NCI-H1436 treated with DMSO at 0.1 percent for 48 hours (cell line): Measurements from ENCODE around the gene SYP.

Experiments
- DNase-seq: peaks from one replicate; lab custom pipeline; 2025; lab: John Stamatoyannopoulos, UW

Gene SYP

DNA sequence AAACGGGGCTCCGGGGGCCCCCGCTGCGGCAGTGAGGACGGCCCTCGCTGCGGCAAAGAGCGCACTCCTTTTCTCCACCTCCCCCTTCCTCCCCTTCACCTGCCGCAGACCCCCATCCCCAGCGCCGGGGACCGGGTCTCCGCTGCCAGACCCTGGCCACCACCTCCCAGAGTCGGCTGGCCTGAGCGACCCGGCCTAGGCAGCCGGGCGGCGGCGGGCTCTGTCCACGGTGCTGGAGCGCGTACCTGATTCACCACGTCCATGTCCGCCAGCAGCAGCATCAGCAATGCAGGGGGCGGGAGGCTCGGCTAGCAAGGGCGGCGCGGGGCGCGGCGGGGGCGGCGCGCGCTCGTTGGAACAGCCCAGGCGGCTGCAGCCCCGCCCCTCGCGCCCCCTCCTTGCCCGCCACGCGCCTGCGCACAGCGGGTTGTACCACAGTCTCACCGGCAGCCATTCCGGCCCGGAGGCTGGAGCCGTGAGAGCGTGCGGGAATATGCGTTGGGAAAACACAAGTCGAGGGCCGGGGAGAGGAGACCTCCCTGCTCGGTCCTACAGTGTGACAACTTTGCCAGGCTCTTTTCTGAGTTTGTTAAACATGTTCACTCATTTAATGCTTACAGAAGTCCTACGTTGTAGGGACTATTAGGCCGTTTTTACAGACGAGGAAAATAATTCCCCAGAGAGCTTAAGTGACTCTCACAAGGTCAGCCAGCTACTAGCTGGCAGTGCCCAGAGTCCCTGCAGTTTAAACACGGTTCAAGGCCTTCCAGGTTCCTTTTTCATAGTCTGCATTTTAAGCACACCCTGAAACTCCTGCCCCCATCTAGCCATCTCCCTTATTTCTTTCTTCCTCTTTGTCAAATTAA, at the start of gene SYP:
Gene SYP (minus strand): TSS at position 288 of the 866 bp plus-strand sequence. CDS start 7 bp downstream, at position 281.
- DNase-seq: peak; percentile 15

DNA sequence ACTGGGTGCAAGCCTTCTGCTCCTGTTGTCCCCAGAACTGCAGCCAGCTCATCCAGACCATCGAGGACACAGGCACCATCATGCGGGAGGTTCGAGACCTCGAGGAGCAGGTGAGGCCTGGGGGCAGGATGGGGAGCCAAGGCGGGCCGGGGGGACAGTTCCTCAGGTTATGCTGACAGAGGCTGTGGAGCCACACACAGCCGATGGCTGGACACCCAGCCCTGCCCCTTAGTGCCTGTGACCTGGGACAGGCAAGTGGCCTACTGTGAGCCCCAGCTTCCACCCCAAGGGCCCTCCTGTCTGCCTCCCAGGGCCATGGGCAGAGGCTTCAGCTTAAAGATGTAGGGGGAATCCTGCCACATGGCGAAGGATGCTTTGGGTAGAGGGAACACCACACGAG, 49.6 kb upstream of the SYP start:
- no peak for DNase-seq

DNA sequence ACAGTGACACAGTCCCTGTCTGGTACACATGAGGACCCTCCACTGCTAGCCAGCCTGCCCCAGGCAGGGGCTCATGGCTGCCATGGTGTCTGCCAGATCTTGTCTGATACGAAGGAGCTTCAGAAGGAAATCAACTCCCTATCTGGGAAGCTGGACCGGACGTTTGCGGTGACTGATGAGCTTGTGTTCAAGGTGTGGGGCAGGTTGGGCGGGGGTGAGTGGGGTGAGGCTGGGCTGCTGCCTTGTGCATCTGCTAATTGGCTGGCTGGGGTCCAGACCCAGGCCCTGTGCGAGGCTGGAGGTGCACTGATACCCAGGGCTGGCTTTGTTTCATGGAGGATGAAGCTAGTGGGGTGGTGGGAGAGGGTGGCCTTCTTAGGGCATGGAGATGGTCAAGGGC, 49.1 kb upstream of the SYP start:
- no peak for DNase-seq

DNA sequence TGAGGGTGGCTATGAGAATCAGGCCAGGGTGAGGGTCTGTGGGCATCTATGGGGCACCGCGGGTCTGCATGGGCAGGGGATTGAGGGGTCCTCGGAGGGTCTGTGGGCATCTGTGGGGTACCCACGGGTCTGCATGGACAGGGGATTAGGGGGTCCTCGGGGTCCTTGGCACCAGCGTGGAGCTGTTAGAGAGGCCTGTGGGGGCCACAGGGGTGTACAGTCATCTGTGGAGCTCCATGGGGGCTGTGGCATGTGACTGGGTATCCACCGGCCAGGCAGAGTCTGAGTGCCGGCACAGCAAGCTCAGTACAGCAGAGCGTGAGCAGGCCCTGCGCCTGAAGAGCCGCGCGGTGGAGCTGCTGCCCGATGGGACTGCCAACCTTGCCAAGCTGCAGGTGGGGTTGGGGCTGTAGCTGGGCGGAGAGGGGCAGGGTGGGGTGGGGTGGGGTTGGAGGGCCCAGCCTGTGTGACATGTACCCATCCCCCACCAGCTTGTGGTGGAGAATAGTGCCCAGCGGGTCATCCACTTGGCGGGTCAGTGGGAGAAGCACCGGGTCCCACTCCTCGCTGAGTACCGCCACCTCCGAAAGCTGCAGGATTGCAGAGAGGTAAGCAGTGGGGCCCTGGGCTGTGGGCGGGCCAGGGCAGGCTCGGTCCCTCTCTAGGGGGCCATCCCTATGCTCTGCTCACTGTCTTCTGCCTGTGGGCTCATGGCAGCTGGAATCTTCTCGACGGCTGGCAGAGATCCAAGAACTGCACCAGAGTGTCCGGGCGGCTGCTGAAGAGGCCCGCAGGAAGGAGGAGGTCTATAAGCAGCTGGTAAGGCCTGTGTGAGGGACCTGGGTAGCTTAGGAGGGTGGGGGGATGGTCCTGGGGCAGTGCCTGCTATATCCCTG, 48.2 kb upstream of the SYP start:
- DNase-seq: no peak

DNA sequence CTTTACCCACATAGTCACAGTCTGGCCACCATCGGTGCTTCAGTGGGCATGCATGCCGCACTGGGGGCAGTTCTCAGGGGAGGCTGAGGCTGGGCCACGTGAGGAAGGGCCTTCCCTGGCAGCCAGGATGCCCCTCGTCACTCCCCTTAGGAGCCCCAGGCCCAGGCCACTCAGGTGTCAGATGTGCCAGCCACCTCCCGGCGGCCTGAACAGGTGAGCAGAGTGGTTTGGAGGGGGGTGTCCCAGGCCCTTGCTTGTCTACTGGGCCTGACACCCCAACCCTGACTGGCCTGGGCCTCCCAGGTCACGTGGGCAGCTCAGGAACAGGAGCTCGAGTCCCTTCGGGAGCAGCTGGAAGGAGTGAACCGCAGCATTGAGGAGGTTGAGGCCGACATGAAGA, 47.4 kb upstream of the SYP start:
- no peak for DNase-seq

DNA sequence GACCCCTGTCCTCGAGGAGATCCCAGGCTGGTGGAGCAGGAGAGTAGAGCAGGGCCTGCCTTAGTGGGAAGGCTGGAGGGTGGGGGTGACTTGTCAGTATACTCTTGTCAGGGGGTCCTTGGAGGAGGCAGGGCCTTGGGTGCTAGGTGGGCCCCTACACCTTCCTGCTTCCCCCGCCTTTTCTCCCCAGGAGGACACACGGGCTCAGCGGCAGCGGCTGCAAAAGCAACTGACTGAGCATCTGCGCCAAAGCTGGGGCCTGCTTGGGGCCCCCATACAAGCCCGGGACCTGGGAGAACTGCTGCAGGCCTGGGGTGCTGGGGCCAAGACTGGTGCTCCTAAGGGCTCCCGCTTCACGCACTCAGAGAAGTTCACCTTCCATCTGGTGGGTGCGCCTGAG, 46.5 kb upstream of the SYP start:
- no peak for DNase-seq

DNA sequence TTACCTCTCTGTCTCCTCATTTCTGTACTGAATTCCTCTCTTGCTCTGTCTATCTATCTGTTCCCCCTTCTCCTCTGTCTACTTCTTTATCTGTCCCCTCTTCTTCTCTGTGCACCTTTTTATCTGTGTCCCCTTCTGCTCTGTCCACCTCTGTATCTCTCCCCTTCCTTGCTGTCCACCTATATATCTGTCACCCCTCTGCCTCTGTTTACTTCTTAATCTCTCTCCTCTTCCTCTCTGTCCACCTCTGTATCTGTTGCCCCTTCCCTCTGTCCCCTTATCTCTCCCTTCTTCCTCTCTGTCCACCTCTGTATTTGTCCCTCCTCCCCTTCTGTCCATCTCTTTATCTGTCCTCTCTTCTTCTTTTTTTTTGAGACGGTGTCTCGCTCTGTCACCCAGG, 44.2 kb upstream of the SYP start:
- DNase-seq: no peak

DNA sequence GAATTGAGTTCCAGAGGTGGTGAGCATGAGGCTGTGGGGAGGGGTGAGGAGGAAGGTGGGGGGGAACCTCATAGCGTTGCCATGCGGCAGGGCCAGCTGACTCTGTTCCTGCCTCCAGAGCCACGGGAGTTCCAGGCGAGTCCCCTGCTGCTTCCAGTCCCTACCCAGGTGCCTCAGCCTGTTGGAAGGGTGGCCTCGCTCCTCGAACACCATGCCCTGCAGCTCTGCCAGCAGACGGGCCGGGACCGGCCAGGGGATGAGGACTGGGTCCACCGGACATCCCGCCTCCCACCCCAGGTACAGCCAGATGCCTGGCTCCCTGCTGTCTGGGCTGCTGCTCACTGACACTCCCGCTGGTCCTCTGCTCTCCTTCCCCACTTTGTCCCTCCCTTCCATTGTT, 43.2 kb upstream of the SYP start:
- DNase-seq: no peak

DNA sequence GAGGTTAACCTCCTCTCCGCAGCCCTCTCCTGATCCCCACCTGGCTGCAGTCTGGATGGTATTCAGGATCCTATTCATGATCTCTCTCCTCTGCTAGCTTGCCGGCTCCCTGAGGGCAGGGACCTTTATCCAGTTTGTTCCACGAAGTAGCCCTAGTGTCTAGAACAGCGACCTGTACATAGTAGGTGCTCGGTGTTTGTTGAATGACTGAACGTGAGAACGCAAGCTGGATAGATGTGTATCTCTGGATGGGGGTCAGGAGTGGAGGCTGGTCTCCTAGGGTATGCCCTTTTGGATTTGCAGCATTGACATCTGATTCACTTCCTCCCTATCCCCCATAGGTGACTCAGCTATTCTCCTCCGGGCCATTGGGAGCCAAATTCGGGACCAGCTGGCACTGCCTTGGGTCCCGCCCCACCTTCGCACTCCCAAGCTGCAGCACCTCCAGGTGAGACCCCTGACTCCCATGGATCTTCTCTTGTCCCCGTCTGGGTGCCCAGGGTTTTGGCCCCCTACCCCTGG, 42.6 kb upstream of the SYP start:
- DNase-seq: no peak

DNA sequence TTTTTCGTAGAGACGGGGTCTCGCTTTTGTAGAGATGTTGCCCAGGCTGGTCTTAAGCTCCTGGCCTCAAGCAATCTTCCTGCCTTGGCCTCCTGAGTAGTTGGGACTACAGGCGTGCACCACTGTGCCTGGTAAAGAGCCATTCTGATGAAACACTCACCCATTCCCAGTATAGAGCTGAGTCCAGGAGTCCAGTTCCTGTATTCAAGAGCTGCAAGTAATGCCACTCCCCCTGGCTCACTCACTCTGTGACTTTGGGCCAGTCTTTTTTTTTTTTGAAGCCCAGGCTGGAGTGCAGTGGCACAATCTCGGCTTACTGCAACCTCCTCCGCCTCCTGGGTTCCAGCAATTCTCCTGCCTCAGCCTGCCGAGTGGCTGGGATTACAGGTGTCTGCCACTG, 38.7 kb upstream of the SYP start:
- DNase-seq: no peak

DNA sequence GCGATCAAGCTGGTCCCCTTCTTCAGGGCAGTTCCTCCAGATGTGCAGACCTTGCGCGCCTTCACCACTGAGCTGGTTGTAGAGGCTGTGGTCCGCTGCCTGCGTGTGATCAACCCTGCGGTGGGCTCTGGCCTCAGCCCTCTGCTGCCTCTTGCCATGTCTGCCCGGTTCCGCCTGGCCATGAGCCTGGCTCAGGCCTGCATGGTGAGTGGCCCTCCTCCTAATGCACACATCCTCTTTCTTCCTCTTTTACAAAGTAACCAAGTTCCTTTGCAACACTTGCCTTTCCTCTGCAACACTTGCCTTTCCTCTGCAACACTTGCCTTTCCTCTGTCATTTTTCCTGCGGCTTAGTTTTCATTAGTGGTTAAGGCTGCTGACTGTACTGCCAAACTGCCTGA, 37.1 kb upstream of the SYP start:
- DNase-seq: no peak

DNA sequence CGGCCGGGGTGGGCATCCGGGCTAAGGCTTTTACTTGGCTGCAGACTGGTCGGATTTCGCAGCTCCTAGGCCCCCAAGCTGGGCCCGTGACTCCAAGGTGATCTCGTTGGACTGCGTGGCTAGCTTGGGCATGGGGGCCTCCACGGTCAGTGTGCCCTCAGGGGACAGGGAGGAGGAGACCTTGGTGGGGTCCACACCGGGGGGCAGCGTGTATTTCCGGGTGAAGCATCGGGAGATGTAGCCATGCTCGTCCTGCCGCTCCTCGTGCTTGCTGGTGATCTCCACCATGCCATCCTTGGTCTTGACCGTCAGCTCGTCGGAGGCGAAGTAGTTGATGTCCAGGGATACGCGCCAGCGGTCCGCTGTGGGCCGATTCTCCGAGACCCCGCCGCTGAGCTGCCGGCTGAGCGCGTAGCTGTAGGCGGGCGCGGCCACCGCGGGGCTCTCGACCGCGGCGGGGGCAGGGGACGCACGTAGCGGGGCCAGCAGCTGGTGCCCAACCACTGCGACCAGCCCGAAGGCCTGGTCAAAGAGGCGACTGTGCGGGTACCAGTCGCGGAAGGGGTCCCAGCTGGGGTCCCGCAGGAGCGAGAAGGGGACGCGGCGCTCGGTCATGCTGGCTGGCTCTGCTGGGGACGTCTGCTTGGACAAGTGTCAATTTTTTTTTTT, 34.0 kb upstream of the SYP start:
- no peak for DNase-seq

DNA sequence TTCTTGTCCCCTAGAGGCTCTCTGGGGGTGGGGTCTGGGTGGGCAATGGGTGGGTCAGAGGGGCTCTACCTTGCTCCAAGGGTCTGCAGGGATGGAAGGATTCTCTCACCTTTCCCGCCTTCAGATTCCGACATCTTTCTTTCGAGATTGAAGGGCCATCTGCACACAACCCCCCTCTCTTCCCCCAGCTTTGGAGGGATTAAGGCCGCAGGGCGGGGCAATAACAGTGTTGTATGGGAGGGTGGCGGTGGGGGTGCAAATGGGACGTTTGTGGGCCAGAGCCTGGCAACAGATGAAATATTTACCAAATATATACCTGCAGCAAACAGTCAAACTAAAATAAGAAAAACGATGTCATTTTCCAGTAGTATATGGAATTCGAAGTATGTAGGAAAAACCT, 33.2 kb upstream of the SYP start, which contains the start of gene CACNA1F:
Gene CACNA1F (minus strand): TSS at position 165 of the 400 bp plus-strand sequence. CDS start 31 bp downstream, at position 134.
- no peak for DNase-seq

DNA sequence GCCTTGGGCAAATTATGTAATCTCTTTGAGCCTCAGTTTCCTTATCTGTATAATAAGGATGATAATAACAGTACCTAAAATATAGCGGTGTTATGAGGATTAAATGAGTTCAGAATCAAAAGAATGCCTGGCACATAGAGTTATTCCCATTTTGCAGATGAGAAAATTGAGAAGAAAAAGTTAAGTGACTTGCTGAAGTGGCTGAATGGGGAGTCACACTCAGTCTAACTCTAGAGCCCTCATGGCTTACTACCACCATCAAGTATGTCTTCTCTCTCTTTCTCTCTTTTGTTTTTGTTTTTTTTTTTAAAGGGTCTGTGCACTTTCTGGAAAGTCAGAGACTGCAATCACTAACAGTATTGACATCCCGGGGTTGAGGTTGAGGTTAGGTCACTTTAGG, 32.5 kb upstream of the SYP start:
- DNase-seq: no peak

DNA sequence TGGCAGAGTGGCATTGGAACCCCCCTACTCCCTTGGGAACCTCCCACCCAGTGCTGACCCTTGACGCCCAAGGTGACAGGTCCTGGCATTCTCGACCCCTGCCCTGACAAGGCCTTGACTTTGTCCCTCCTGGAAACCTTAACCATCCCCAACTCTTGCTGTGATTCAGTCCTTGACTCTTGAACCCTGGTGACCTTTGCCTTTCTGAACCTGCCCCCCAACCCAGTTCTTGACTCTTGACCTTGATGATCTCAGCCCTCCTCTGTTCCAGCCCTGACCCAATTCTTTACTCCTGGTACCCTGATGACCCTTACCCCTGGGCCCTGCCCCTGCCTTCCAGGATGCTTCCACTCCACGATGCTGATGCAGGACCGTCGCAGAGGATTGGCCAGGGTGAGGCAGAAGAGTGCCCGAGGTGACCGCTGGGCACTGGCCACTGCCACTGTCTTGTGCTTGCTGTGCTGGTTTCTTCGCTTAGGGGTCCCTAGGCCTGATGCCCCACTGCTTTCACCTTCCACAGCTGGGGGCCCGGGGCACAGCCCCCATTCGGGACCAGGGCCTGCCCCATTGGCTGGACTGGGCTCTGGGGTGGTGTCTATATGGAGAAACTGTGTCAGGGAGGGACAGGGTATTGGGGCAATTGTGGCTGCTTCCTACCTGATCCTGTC, 31.5 kb upstream of the SYP start:
- no peak for DNase-seq

DNA sequence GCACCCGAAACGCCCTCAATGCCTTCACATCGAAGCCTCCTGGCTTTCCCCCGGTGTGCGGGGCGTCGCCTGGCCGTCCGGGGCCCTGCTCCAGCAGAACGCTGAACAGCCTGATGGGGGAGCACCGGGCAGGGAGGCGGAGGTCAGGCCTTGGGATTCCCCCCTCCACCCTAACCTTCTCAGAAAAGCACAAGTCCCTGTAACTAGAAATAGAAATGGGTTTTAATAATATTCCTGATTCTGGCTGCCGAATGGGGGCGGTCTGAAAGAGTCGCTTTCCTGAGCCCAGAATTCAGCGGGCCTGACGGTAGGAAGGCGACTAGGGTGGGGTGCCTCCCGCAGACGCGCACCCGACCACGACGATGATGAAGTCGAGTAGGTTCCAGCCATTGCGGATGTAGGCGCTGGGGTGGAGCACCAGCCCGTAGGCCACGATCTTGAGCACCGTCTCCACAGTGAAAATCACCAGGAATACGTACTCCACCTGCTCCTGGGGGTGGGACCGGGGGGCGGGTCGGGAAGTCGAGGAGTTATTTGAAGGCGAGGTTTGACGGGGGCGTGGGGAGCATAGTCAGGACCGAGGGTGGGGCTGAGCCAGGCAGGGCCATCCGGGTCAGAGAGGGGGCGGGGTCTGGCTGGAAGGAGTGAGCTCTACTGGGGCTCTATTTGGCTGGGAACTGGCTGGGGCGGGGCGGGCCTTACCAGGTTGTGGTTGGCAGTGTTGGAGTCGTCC, 30.7 kb upstream of the SYP start:
- no peak for DNase-seq

DNA sequence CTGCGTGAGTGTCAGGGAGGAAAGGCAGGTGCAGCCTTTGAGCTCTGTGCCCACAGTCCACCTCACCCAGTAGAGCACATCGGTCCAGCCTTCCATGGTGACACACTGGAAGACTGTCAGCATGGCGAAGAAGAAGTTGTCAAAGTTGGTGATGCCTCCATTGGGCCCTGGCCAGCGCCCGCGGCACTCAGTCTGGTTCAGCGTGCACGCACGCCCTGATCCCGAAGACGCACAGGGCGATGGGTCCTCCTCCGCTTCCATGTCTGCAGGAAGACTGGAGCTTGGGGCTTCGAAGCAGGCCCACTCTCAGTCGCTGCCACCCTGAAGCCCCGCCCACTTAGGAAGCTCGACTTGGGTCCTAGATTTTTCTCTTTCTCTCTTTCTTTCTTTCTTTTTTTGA, 28.2 kb upstream of the SYP start:
- DNase-seq: no peak

DNA sequence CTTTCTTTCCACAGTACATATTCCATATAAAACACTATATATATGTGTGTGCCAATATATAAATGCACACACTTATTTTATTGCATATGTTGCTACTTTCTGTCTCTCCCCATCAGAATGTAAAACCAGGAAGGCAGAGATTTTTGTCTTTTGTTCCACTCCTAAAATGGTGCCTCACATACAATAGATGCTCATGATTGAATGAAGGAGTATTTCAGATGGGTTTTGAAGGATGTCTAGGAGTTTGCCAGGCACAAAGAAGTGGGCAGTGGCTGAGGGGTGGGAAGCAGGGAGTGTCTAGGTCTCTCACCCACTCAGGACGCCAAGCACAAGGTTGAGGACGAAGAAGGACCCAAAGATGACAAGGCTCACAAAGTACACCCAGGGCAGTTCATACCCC, 27.7 kb upstream of the SYP start:
- DNase-seq: no peak

DNA sequence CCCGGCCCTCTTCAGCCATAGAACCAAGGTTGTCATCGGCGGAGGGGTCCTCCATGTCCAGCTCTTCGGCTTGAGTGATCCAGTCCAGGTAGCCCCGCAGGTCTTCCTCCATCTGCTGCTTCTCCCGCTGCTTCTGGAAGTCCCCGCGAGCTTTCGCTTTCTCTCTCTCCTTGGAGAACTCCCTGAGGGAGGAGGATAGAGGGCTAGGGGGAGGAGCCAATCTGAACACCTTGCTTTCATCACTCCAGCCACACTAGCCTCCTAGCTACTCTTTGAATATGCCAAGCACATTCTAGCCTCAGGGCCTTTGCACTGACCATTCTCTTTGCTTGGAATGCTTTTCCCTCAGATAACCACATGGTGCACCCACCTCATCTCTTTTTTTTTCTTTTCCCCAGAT, 27.0 kb upstream of the SYP start:
- DNase-seq: no peak

DNA sequence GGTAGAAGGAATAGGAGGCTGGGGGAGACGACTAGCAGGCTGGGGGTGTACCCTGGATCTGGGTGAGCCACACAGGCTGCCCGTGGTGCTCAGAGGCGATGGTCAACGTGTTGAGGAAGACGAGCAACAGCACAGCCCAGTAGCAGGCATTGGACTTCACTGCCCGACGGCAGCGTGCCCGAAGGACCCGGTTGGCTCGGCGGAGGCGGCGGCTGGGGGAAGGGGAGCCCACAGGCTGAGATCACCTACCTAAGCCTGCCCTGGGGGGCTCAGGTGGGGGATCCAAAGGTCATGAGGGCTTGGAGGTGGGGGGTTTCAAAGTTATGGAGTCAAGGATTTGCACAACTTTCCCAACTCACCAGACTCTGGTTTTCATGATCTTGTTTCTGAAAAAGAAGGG, 25.9 kb upstream of the SYP start:
- DNase-seq: no peak

DNA sequence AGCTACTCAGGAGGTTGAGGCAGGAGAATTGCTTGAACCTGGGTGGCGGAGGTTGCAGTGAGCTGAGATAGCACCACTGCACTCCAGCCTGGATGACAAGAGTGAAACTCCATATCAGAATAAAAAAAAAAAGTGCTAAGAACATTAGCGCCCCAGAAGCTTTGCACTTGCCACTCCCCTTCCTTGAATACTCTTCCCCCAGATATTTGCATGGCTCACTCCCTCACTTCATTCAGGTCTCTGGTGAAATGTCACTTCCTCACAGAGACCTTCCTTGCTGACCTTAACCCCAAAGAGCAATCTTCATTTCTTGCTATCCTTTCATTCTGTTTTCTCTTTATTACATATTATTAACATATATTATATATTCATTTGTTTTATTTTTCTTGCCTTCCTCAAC, 21.9 kb upstream of the SYP start:
- DNase-seq: no peak
